Kidney glomerular epithelial cell (primary cell): Measurements from ENCODE around the gene CCDC124.
A peak's percentile ranks its signal among the peaks of the same experiment; 100 is the strongest.

Source experiments
- DNase-seq: peaks from one replicate; lab custom pipeline; 2025; lab: John Stamatoyannopoulos, UW

CCDC124 gene

DNA sequence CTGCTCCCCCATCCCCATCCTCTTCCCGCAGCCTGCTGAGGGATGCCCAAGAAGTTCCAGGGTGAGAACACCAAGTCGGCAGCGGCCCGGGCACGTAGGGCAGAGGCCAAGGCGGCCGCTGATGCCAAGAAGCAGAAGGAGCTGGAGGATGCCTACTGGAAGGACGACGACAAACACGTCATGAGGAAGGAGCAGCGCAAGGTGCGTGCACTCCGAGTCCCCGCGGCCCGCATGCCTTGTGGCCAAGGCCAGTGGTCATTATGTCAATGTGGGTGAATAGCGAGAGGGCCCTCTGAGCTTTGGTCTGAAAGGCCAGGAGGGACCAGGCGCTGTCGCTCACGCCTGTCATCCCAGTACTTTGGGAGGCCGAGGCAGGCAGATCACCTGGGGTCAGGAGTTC is 3.6 kb downstream of the CCDC124 start:
- no peak for DNase-seq

DNA sequence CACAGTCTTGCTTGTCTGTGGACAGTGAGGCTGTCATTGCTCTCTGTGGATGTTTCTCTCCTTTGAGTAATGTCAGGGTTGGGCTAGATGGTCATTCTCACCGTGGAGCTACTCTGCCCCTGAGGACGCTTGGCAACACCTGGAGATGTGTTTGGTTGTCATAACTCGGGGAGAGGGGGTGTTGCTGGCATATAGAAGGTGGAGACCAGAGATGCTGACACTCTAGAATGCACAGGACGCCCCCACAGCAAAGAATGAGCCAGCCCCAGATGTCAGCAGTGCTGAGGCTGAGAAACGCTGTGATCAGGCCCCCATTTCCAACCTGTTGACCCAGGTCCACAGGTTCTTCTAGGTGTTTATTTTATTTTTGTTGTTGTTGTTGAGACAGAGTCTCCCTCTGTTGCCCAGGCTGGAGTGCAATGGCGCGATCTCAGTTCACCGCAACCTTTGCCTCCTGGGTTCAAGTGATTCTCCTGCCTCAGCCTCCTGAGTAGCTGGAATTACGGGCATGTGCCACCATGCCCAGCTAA is 4.6 kb downstream of the CCDC124 start:
- no peak for DNase-seq

DNA sequence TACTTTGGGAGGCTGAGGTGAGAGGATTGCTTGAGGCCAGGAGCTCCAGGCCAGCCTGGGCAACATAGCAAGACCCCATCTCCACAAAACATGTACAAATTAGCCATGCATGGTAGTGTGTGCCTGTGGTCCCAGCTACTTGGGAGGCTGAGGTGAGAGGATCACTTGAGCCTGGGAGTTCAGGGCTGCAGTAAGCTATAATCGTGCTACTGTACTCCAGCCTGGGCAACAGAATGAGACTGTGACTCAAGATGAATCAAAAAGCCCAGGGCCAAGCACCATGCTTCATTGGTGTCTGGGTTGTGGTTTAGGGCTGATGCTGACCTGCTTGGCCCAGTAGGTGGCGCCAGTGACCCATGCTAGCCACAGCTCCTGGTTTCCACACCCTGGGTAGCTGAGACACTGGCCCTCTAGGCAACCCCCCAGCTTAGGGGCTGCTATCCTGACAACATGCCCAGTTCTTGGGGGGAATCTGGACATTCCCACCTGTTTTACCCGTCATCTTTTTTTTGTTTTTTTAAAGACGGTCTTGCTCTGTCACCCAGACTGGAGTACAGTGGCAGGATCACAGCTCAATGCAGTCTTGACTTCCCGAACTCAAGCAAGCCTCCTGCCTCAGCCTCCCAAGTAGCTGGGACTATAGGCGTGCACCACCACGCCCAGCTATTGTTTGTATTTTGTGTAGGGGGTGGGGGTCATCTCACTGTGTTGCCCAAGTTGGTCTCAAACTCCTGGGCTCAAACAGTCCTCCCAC is 5.5 kb downstream of the CCDC124 start:
- DNase-seq, result peak; percentile 93

DNA sequence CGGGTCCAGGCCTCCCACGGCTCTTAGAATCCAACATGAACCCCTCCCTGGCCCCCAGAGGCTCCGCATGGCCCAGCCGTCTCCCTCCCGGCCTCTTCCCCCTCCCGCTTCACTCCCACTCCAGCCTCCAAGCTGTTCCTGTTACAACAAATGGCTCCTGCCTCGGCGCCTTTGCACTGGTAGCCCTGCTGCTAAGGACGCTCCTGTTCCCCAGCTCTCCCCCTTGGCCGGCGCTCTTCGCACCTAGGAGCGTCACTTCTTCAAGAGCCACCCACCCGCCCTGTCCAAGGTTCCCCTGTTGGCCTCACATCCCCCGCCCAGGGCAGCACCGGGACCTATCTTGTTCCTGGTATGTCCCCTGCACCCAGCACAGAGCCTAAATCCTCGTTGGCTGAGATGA is 9.4 kb downstream of the CCDC124 start:
- no peak for DNase-seq

DNA sequence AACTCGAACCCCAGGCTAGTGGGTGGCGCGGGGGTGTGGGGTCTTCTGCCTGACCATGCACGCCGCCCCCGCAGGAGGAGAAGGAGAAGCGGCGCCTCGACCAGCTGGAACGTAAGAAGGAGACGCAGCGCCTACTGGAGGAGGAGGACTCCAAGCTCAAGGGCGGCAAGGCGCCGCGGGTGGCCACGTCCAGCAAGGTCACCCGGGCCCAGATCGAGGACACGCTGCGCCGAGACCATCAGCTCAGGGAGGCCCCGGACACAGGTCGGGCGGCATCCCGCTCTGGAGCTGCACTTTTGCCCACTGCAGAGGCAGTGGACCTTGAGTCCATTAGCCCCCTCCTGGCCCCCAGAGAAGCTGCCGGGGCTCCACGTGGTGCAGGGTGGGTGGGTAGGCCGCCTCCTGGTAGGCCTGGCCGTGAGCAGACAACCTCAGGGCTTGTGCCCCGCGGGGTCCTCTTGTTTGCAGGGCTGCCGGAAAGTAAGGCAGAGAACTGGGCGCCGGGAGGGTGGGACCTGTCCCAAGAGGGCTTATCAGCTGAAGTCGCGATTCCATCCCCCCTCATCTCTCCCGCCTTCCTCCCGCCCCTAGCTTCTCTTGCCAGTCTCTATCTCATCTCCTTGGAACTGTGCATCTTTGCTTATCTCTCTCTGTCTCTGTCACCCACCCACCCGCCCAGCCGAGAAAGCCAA is 9.9 kb downstream of the CCDC124 start:
- DNase-seq, result no peak

DNA sequence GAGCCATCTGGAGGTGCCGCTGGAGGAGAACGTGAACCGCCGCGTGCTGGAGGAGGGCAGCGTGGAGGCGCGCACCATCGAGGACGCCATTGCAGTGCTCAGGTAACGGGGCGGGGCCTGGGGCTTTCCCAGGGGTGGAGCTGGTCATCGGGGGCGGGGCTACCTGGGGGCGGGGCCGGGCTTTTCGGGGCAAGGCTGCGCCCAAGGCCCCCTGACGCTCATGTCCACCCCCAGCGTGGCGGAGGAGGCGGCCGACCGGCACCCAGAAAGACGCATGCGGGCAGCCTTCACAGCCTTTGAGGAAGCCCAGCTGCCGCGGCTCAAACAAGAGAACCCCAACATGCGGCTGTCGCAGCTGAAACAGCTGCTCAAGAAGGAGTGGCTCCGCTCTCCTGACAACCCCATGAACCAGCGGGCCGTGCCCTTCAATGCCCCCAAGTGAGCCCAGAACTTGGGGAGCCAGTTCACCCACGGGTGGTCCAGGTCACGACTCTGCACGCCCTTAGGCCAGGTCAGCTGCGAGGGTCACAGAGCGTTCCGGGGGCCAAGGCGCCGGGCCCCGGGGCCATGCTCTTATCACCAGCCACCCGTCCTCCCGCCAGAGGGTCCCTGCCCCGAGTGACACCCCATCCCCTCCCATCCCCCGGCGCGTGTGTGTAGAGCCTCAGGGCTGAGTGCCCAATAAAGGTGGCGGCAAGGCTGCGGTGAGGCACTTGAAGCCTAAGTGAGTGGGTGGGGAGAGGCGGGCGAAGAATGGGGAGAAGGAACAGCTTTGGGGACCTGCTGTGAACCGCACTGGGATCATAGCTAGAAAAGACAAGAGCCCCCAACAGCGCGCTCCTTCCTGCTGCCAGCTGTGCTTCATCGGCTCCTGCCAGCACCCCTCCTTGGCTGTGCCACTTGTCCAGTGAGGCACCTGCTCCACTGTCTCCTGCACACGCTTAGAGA is 10.7 kb downstream of the CCDC124 start:
- no peak for DNase-seq

DNA sequence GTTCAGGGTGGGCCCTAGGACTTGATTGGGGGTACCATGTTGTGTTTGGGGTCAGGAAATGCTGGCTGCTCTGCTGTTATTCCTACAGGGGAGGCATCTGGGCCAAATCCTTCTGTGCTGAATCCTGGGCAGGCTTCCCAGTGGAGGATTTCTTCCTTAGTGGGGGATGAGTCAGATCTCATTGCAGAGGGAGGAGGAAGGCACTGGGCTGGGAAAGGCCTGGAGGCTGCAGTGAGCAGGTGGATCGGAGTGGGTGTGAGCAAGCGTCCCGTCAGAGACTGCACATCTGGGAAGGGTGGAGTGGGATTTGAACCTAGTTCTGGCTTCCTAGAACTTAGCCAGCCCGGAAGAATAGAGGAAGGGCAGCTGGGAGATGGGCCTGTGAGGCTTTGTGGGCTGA is 11.5 kb downstream of the CCDC124 start:
- DNase-seq, result peak; percentile 38

DNA sequence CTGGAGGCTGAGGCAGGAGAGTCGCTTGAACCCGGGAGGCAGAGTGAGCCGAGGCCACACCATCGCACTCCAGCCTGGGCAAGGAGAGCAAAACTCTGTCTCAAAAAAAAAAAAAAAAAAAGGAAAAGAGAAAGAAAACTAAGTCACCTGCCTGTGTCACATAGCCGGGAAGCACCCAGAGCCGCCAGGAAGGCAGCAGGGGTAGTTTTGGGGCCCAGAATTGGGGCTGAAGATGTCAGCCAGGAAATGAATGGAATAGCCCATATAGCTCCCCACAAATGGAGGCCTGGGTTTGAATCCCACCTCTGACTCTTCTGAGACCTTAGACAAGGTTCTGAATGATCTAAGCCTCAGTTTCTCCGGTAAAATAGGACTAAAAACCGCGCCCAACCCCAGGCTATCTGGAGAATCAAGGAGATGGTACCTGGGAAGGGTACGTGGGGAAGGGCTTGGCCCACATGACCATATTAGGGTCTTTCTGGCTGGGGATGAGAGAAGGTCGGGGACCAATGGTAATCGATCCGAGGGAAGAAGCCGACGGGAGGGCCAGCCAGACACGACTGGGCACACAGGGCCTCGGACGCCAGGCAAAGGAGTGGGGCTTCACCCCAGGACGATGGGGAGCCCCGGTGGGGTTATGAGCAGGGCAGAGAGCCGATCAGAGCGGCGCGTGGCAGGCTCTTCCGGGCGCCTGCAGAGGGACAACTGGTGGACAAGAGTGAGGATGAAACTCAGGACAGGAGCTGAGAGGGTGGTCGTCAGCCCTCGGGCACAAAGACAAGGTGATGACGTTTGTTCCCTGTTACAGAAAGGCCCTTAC is 14.4 kb downstream of the CCDC124 start:
- DNase-seq, result no peak

DNA sequence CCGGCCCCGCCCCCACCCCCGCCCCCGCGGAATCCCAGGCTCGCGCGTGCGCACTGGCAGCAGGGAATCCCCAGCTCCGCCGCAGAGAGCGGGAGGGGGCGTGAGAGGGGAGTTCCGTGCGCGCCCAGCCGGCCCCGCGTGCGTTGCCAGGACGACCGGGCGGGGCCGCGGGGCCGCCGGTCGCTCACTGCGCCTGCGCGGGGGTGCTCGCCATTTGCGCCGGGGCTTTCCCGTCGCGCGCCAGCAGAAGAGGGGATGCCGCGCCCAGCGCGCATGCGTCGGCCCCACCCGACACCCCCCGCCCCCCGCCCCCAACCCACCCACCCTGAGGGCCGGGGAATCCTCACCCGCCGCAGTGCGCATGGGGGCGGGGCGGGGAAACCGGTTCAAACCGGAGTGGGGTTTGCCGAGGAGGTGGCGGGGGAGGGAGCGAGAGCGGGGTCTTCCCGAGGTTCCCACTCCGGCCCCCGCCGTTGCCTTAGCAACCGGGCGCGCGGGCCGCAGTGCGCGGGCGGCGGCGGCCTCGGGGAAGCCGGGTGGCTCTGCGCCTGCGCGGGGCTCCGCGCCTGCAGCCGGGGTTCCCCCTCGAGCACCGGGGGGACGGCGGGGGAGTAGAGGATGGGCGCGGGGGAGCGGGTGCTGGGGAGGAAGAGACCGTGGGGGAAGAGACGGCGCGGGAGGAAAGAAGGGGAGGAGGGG is 15.1 kb downstream of the CCDC124 start:
- peak; percentile 90 for DNase-seq

DNA sequence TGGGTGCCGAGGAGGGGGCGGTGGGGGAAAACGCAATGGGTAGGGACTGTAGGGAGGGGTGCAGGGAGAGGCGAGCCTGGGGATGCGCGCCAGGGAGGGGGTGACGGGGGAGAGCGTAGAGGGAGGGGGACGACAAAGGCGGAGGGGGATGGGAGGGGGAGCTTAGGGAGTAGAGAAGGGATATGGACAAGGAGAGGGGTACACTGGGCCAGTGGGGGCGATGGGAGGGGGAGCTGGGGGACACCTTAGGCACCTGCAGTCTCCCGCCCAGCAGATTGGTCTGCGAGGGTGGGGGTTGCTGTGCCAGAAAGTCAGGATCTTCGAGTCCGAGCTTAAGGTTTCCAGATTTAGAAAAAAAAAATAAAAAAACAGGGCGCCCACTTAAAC is 15.7 kb downstream of the CCDC124 start:
- DNase-seq, result no peak

DNA sequence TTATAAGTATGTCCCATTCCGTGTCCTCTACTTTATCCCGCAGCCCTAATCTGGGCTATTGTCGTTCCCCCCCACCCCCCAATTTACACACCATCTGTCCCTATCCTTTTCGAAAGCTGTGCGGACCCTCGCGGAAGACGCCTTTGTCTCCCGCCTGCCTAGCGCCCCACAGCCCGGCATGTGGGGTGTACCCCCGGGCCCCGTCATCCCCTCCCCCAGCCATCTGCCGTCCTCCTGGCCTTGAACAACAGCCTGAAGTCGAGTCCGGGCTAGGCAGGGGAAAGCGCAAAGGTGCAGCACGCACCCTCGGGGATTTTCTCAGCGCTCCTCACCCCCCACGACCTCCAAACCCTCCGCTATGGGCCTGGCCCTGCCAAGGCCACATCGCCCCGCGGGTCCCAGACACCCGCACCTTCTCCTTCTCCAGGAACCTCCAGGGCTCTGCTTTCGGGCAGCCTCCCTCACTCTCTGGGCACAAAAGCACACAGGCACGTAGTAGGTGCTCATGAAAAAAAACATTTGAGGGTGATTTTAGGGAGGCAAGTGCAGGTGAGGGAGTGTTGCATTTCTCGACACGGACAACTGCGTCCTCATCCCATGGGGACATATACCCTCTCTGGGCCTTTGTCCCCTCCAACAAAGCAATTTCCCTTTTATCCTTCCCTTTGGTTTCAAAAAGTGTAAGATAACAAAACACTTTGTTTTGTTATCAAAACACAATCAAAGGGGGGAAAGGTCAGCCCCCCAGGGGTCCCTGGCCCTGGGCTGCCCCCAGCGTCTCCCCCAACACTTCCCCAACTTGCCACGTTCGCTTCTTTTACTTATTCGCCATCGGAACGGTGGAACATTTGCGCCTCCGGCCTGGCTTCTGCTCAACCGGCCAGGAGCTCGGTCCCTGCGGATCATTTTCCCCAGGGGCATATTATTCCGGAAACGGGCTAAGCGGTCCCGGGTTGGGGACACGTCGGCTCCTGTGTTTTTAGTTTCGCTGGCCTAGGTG is 16.4 kb downstream of the CCDC124 start:
- DNase-seq, result no peak

DNA sequence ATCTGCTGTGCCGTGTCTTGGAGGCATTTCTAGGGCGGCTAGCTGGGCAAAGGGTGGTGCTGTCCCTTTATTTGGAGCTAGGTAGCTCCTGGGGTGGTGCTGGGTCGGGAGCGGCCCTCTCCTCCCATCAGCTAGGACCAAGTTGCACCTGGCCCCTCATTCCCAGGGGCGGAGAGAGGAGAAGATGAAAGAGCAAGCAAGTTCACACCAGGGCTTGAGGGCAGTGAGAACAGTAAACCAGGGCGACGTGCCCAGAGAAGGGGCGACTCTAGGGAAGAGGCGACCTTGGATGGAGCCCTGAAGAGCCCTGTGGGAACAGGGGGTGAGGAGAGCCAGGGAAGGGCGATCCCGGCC is 17.1 kb downstream of the CCDC124 start:
- no peak for DNase-seq

DNA sequence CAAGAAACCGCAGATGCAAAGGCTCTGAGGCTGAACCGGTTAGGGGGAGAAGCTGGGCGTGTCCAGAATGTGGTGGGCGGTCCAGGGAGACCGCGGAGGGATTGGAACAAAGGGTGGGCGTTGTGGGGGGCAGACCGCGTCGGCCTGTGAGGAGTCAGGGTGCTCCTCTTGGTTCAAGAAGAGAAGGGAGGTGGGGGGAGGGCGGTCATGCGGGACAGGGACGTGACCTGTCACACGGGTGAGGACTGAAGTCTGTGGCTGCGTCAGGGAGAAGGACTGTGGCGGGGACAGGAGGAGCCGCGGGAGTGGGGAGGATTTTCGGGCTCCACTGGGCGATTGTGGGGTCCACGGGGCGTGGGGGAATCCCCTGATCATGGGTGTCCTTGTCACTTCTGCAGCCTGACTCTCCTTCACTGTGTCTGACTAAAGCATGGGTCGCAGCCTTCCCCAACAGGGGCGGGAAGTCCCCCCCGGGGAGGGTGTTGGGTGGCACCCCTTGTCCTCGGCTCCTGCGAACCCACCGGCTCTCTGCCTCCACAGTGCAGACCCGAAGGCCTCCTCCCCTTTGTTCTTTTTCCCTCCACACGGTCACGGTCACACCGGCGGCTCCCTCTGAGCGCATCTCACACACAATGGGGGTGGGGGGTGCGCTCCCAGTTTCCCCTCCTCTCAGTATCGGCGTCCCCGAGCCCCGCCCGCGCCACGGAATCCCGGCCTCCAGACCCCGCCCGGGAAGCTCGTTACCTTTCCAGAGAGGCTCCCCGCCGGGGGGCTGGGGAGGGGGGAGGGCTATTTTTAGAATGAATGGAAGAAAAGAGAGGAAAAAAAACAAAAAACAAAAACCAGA is 17.7 kb downstream of the CCDC124 start:
- DNase-seq, result no peak

DNA sequence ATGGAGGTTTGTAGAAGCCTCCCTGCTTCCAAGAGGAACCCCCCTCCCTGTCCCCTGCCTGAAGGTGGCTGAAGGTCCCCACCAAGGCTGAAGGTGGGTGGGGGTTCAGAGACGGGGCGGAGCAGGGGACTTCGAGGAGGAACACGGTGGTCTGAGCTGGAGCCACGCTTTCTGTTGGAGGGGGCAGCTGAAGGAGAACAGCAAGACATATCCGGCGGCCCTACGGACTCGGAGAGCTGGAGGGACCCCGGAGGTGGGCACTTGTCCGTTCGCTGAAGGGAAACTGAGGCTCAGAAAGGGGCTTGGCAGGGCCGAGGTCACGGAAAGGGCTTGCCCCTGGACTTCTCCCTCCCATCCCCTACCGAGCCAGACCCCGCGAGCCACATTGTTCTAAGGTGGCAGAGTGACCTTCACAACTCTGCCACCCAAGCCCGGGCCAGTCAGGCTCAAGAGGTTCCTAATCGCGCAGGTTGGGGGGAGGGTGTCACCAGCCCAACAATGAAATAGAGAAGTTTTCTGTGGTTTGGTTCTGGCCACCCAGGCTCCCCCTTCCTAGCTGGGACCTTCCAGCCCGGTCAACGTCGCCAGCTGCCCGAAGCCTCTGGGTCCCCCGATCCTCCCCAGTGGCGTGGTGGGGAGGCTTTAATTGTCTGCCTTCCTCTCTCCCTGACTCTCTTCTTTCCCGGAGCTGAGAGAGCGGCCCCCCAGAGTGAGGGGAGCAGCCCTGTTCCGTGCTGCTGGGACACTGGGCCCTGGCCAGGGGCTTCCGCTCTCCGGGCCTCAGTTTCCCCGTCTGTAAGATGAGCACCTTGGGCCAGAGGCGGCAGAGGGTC is 18.6 kb downstream of the CCDC124 start:
- DNase-seq, result no peak

DNA sequence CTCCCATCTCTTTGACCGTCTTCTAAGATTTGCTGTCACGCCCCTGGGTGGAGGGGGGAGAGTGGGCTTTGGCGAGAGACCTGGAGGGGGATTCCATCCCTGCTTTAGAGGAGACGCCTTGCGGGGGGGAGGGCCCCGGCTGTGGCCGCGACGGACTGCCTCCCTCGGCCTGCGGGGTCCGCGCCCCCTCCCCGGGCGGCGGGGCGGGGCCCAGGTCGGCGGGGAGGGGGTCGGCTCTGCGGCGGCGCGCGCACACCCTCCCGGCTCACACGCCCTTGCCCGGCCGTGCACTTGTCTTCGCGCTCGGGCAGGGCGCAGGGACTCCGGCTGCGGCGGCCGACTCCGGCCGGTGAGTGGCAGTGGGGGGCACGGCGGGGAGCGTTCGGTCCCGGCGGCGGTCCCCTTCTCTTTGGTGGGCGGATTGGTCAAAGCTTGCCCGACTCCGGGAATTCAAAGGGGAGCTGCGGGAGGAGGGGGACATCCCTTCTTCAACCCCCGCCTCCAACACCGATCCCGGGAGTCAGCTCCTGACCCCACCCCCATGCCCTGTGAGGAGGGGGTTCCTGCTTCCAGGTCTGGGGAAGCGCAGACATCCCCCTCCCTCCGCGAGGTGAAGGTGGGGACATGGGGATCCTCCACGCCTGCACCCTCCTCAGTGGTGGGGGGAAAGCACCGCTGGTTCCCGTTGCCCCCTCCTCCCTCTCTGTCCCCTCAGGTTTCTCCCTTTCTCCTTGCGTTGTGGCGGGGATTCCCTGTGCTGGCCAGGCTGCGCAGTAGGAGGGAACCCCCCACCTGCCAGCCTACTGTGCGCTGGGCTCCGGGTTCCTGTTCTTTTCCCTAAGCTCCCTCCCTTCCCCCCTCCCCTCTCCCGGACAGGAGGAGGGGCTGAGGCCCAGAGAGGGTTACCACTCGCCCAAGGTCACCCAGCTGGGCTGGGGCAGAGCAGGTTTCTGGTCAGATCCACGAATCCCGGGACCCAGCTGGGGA is 19.5 kb downstream of the CCDC124 start:
- DNase-seq, result no peak

DNA sequence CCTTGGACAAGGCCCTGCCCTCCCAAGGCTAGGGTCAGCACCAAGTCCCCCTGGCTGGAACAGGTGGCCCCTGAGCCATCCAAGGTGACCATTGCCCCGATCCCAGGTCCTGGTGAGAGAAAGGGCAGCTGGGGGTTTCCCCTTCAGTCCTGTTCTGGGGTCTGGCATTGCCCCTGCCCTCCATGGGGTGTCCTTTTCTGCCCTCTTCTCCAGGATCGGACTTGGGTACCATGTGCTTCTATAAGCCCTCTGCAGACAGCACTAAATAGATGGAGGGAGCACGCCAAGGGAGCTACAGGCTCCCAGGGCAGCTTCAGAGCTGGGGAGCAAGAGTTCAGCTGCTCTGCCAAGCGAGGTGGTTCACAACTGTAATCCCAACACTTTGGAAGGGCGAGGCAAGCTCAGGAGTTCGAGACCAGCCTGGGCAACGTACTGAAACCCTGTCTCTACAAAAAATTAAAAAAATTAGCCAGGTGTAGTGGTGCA is 20.5 kb downstream of the CCDC124 start:
- no peak for DNase-seq
